PC-9 (cell line): ENCODE data around the gene SLCO2A1. TPM values are rescaled to one million over a fixed set of nuclear protein-coding genes. Genes with fewer than 3 reads are reported as not detected.

Source experiments
- BruUV-seq: library from RNA; stranded (reverse); fragments of 400-500 nt; replicated peaks from 2 replicates; lab custom pipeline; 2021; lab: Mats Ljungman, UMichigan
- CTCF ChIA-PET: fragments of 300-600 bp; sonication (Branson Sonifier 250); formaldehyde crosslinking; loops from one replicate; lab custom pipeline; 2022; ENCODE audit warnings: antibody characterized with exemption; lab: Charles Lee
- POLR2A ChIA-PET: fragments of 300-600 bp; sonication (Branson Sonifier 250); formaldehyde crosslinking; loops from one replicate; lab custom pipeline; 2022; ENCODE audit warnings: antibody characterized with exemption; ENCODE audit not compliant: unreplicated experiment; lab: Charles Lee
- DNase-seq, 2 experiments: peaks; one replicate each; pipeline versions ENCODE4 v3.0.0 to v3.0.0-alpha.2; 2015 to 2022; ENCODE audit warnings: mixed read lengths in 1 of 2
- H2AFZ ChIP-seq: fragments of 200-600 bp; sonication (generic); 2 replicates; pipeline ENCODE4 v1.8.1; 2017; ENCODE audit warnings: antibody characterized with exemption
- H3F3A ChIP-seq: fragments of 200-600 bp; sonication (generic); 2 replicates; pipeline ENCODE4 v1.8.1; 2017; ENCODE audit warnings: antibody characterized with exemption, mild to moderate bottlenecking, low read depth; ENCODE audit not compliant: insufficient read depth
- H3K27ac ChIP-seq: fragments of 200-600 bp; sonication (generic); 2 replicates; pipeline ENCODE4 v1.6.1; 2016; ENCODE audit warnings: mixed run types
- H3K27me3 ChIP-seq: fragments of 200-600 bp; sonication (generic); 2 replicates; pipeline ENCODE4 v1.6.1; 2016; ENCODE audit warnings: low read depth, mixed run types; ENCODE audit not compliant: insufficient read depth
- H3K36me3 ChIP-seq: fragments of 200-600 bp; sonication (generic); 2 replicates; pipeline ENCODE4 v1.6.1; 2016; ENCODE audit warnings: low read depth, mixed run types
- H3K4me1 ChIP-seq: fragments of 200-600 bp; sonication (generic); replicated peaks from 2 replicates; pipeline ENCODE4 v1.6.1; 2016; ENCODE audit warnings: mixed run types; ENCODE audit not compliant: insufficient read depth
- H3K4me2 ChIP-seq: fragments of 200-600 bp; sonication (generic); 2 replicates; pipeline ENCODE4 v1.6.1; 2017; ENCODE audit warnings: mixed run types
- H3K4me3 ChIP-seq: fragments of 200-600 bp; sonication (generic); 2 replicates; pipeline ENCODE4 v1.6.1; 2016; ENCODE audit warnings: mixed run types
- H3K79me2 ChIP-seq: fragments of 200-600 bp; sonication (generic); 2 replicates; pipeline ENCODE4 v1.6.1; 2017; ENCODE audit warnings: low read depth, mixed run types
- H3K9me2 ChIP-seq: fragments of 200-600 bp; sonication (generic); 2 replicates; pipeline ENCODE4 v1.8.1; 2017; ENCODE audit warnings: mild to moderate bottlenecking; ENCODE audit not compliant: insufficient read depth
- H3K9me3 ChIP-seq: fragments of 200-600 bp; sonication (generic); 2 replicates; pipeline ENCODE4 v1.8.1; 2016; ENCODE audit warnings: low read depth; ENCODE audit not compliant: insufficient read depth
- H4K20me1 ChIP-seq: fragments of 200-600 bp; sonication (generic); 2 replicates; pipeline ENCODE4 v1.8.1; 2017; ENCODE audit not compliant: insufficient read depth
- CTCF ChIP-seq: fragments of 200-600 bp; sonication (generic); conservative IDR thresholded peaks from 2 replicates; pipeline ENCODE4 v1.6.1; 2017; ENCODE audit warnings: mixed run types, antibody characterized with exemption, mild to moderate bottlenecking, moderate library complexity
- EZH2 ChIP-seq: fragments of 200-600 bp; sonication (generic); IDR thresholded peaks from 2 replicates; pipeline ENCODE4 v1.8.0; 2017; ENCODE audit warnings: antibody characterized with exemption, low read depth
- intact Hi-C: fragments of 100-400 bp; cut with micrococcal nuclease; formaldehyde crosslinking; loops from one replicate; pipeline ENCODE4 v1.10.0; 2022; ENCODE audit not compliant: unreplicated experiment
- total RNA-seq: library from RNA; stranded (reverse); gene quantifications from 2 replicates; pipeline ENCODE4 v1.2.3, GENCODE V29; 2021

The SLCO2A1 gene
- total RNA-seq, 1 experiment from 2014 or later, result 0.44 TPM

- BruUV-seq, result no TSS peak
- no peak overlapping the region for H3K27ac ChIP-seq
- H3K36me3 ChIP-seq, result no peaks in the 10 kb centered on the region
- TF ChIP-seq CTCF (no peak), EZH2 (no peak)
- no peak for DNase-seq
- H3F3A ChIP-seq, result peaks cover 5% of the 10 kb centered on the region
- intact Hi-C loops, result loop anchor here (5.0 kb wide), 1 partner anchor 218 kb away; no protein-coding TSS in a partner anchor
- H3K9me2 ChIP-seq, result no peaks in the 10 kb centered on the region
- H3K27me3 ChIP-seq, result peaks cover 67% of the 10 kb centered on the region
- H3K4me2 ChIP-seq, result no peak overlapping the region
- peaks cover 12% of the 10 kb centered on the region for H3K4me1 ChIP-seq
- no peak overlapping the region for H2AFZ ChIP-seq
- POLR2A ChIA-PET, result no interaction called here
- CTCF ChIA-PET, result no interaction called here
- no peak overlapping the region for H3K4me3 ChIP-seq
- H3K79me2 ChIP-seq, result no peaks in the 10 kb centered on the region
- H4K20me1 ChIP-seq, result peaks cover 17% of the 10 kb centered on the region
- H3K9me3 ChIP-seq, result no peaks in the 10 kb centered on the region
Measured at GRCh38 chr3:133938770-133939462, 90.8 kb downstream of the SLCO2A1 start.

- H3K79me2 ChIP-seq, result no peaks in the 10 kb centered on the region
- no peak for DNase-seq
- no peaks in the 10 kb centered on the region for H3K9me3 ChIP-seq
- H3F3A ChIP-seq, result no peaks in the 10 kb centered on the region
- H2AFZ ChIP-seq, result no peak overlapping the region
- peaks cover 2% of the 10 kb centered on the region for H3K4me1 ChIP-seq
- no peaks in the 10 kb centered on the region for H3K9me2 ChIP-seq
- no peak overlapping the region for H3K4me3 ChIP-seq
- intact Hi-C loops, result loop anchor here (5.0 kb wide), 1 partner anchor 219 kb away; no protein-coding TSS in a partner anchor
- H3K36me3 ChIP-seq, result no peaks in the 10 kb centered on the region
- no TSS peak for BruUV-seq
- H3K4me2 ChIP-seq, result no peak overlapping the region
- ChIA-PET CTCF (no interaction called here), POLR2A (no interaction called here)
- no peak overlapping the region for H3K27ac ChIP-seq
- peaks cover 67% of the 10 kb centered on the region for H3K27me3 ChIP-seq
- TF ChIP-seq CTCF (no peak), EZH2 (no peak)
- peaks cover 10% of the 10 kb centered on the region for H4K20me1 ChIP-seq
Measured at GRCh38 chr3:133937756-133938601, 91.7 kb downstream of the SLCO2A1 start.

- Histone ChIP-seq H3K36me3 (no peaks in the 10 kb centered on the region), H2AFZ (no peak overlapping the region), H3F3A (no peaks in the 10 kb centered on the region), H3K27me3 (peaks cover 66% of the 10 kb centered on the region), H3K4me1 (no peaks in the 10 kb centered on the region), H3K9me3 (no peaks in the 10 kb centered on the region), H3K79me2 (no peaks in the 10 kb centered on the region), H3K27ac (no peak overlapping the region), H3K9me2 (no peaks in the 10 kb centered on the region), H4K20me1 (peaks cover 8% of the 10 kb centered on the region), H3K4me3 (no peak overlapping the region), H3K4me2 (no peak overlapping the region)
- intact Hi-C loops, result loop anchor here (5.0 kb wide), 1 partner anchor 220 kb away; no protein-coding TSS in a partner anchor
- no TSS peak for BruUV-seq
- DNase-seq, result no peak
- POLR2A ChIA-PET, result no interaction called here
- TF ChIP-seq CTCF (no peak), EZH2 (no peak)
- CTCF ChIA-PET, result no interaction called here
Measured at GRCh38 chr3:133937061-133937686, 92.6 kb downstream of the SLCO2A1 start.
